GM12872 (cell line): ENCODE measurements around the gene NKX2-3.

Source experiments
- CTCF ChIP-seq: IDR thresholded peaks from 3 replicates; pipeline ENCODE4 v1.5.1; 2011; ENCODE audit warnings: low read depth, mild to moderate bottlenecking, low read length, moderate library complexity; ENCODE audit not compliant: insufficient read depth

The NKX2-3 gene

DNA sequence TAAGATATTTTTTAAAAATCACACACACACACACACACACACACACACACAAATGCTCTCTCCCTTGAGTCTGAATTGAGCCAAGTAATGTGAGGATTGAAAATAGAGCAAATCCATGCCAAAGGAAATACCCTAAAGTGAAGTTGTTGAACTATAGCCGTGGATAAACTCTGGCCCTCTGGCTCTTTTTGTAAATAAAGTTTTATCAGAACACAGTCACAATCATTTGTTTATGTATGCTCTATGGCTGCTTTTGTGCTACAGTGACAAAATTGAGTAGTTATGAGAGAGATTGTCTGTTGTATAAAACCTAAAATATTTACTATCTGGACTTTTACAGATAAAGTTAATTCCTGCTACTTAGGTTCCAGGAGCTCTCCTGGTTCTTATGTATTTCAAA, 39.1 kb downstream of the NKX2-3 start:
- no peak for TF ChIP-seq CTCF

DNA sequence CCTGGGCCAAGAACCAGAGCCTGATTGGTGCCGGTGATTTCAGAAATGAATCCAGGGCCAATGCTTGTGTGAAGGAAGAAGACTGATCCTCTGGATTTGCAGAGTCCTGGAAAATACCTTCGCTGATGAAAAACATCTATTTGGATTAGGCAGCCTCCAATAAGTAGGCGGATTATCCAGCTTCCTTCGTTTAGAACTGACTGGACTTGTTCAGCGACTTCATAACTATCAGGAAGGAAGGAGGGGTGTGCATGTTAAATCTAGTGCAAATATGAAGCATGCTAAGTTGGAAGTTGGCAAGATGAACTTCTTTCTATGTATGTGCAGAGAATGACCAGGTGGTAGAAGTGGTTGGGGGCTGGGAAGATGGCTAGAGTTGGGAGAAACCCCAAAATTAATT, 41.0 kb downstream of the NKX2-3 start:
- no peak for TF ChIP-seq CTCF

DNA sequence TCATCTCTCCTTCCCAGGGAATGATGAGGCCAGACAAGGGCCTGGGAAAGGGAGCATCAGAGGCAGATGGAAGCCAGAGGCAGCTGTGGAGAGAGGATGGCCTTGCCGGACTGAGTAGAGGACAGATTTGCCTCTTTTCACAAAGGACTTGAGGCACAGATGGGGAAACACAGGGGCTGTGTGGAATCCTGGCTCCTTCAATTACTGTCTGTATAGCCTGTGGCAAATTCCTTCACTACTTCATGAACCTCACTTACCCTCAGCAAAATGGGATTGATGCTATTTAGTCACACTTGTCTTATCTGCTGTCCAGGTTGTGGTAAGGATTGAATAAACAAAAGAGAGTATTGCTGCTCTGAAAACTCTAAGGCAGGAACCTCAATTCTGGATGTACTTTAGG, 47.2 kb downstream of the NKX2-3 start:
- TF ChIP-seq CTCF, result no peak

DNA sequence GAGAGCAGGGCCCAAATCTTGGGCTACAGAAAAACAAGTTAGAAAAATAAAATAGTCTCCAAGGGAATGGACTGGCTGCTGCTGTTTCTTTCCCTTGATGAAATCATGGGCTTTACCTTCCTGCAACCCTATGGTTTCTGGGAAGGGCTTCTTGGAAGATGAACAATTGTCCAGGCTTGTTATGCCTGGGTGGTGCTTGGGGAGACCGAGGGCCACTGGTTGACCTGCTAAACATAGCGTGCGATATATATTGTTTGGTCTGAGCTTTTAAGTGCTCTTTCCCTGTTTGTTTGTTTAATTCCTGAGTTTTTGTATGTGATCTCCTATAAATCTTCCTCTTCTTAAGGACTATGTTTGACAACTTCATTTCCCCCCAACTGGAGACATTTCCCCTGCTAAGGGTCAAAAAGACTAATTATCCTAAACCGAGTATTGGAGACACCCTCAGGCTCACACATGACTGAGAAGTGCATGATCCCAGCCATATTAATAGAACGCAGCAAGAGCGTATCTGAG, 49.6 kb downstream of the NKX2-3 start:
- no peak for TF ChIP-seq CTCF

DNA sequence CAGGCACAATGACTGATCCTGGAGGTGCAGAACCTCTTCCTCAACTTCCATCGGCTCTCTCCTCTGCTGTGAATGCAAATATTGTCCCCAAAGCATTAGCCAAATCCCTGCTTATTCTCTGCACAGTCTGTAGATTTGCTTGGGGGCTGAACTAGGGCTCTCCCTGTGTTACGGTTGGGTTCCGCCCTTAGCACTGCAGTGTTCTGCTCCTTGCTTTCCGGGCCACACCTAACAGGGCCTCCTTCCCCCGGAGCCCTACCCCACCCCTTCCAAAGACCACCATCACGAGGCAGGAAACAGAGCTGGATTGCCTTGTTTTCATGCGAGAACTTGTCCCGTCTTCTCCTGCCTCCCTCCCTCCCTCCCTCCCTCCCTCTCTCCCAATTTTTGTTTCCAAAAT, 50.9 kb downstream of the NKX2-3 start:
- no peak for TF ChIP-seq CTCF
